Ishikawa (cell line): ENCODE results near the gene VPS39.

ENCODE experiments used
- CEBPB ChIP-seq: IDR thresholded peaks from 2 replicates; pipeline ENCODE4 v1.6.1; 2012
- EGR1 ChIP-seq: IDR thresholded peaks from 2 replicates; pipeline ENCODE4 v1.6.1; 2012
- EP300 ChIP-seq: IDR thresholded peaks from 2 replicates; pipeline ENCODE4 v1.6.1; 2012; ENCODE audit warnings: borderline replicate concordance
- REST ChIP-seq: IDR thresholded peaks from 2 replicates; pipeline ENCODE4 v1.6.1; 2012; ENCODE audit warnings: low read depth, mild to moderate bottlenecking
- TAF1 ChIP-seq: IDR thresholded peaks from 2 replicates; pipeline ENCODE4 v1.6.1; 2012; ENCODE audit warnings: low read depth, mild to moderate bottlenecking
- TCF12 ChIP-seq: IDR thresholded peaks from 2 replicates; pipeline ENCODE4 v1.6.1; 2012; ENCODE audit warnings: low read depth
- YY1 ChIP-seq: IDR thresholded peaks from 2 replicates; pipeline ENCODE4 v1.6.1; 2012; ENCODE audit warnings: low read depth
- ZBTB7A ChIP-seq: IDR thresholded peaks from 2 replicates; pipeline ENCODE4 v1.6.1; 2012; ENCODE audit warnings: low read depth

- TF ChIP-seq EP300, result no peak
- no peak for TF ChIP-seq TAF1
- no peak for TF ChIP-seq YY1
- TF ChIP-seq EGR1, result no peak
- TF ChIP-seq CEBPB, result no peak
- TF ChIP-seq REST, result no peak
- TF ChIP-seq TCF12, result no peak
- TF ChIP-seq ZBTB7A, result no peak
Measured at GRCh38 chr15:42130246-42130986, 77.7 kb downstream of the VPS39 start.
